Neural crest cell (in vitro differentiated cells): Measurements from ENCODE around the gene CFAP58. TPM values are rescaled to one million over a fixed set of nuclear protein-coding genes. Genes with fewer than 3 reads are reported as not detected.
A peak's percentile ranks its signal among the peaks of the same experiment; 100 is the strongest.

Experiments
- DNase-seq: peaks from one replicate; pipeline ENCODE4 v3.0.0; 2021; ENCODE audit warnings: low read depth, mixed read lengths, low spot score
- H3K27ac Mint-ChIP-seq: one replicate; pipeline ENCODE4 v1.8.0; 2021; ENCODE audit warnings: mild to moderate bottlenecking, mixed read lengths; ENCODE audit not compliant: unreplicated experiment
- H3K27me3 Mint-ChIP-seq: 2 replicates; pipeline ENCODE4 v1.8.0; 2021; ENCODE audit warnings: low read depth, mild to moderate bottlenecking, mixed read lengths
- H3K36me3 Mint-ChIP-seq: 2 replicates; pipeline ENCODE4 v1.8.0; 2021; ENCODE audit warnings: low read depth, mild to moderate bottlenecking, mixed read lengths
- H3K4me1 Mint-ChIP-seq: 2 replicates; pipeline ENCODE4 v1.8.0; 2021; ENCODE audit warnings: mixed read lengths
- H3K4me3 Mint-ChIP-seq: one replicate; pipeline ENCODE4 v1.8.0; 2021; ENCODE audit warnings: mild to moderate bottlenecking, mixed read lengths
- H3K9me3 Mint-ChIP-seq: 2 replicates; pipeline ENCODE4 v1.8.0; 2021; ENCODE audit warnings: mixed read lengths
- total RNA-seq: library from RNA; stranded (reverse); gene quantifications from 2 replicates; pipeline ENCODE4 v1.2.1, GENCODE V29; 2021
- TF ChIP-seq, protein P1 (sequence below): fragments of 200-600 bp; sonication (generic); conservative IDR thresholded peaks from 2 replicates; pipeline ENCODE4 v1.5.0; 2021; ENCODE audit warnings: antibody characterized with exemption, mild to moderate bottlenecking

The CFAP58 gene
- total RNA-seq, 1 donor from 2014 or later, result 0.44 TPM

DNA sequence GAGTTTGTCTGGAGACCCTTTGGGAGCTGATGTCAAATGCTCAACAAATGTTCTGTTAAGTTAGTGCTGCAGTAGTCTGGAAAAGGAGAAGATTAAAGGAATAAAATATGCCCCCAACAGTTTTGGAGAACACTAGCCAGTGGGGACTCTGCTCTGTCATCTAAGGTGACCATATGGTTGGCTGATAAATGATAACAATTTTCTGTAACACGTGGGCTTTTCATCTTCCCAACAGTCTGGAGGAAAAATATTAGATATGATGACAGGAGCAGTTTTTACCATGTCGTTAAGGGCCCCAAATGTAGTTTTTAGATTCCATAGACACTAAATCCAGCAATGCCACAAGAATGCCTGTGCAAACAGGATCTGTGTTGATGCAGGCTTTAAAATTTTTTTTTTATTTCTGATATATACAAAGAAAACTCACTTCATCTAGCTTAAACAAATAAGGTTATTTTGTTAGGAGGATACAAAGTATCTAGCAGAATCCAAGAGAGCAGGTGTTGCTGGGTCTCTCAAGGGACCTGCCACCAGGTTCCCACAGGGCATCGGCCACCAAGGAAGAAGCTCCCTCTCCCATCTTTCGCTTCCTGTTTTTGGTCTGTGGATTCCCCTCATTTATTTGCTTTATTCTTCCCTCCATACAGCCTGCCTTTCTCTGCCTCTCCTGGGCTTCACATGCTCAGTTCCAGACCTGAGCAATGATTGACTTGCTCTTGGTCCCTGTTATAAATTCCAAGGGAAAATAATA lies 6.2 kb upstream of the CFAP58 start:
- H3K4me1 Mint-ChIP-seq, result no peaks in the 10 kb centered on the region
- TF ChIP-seq, protein P1, sequence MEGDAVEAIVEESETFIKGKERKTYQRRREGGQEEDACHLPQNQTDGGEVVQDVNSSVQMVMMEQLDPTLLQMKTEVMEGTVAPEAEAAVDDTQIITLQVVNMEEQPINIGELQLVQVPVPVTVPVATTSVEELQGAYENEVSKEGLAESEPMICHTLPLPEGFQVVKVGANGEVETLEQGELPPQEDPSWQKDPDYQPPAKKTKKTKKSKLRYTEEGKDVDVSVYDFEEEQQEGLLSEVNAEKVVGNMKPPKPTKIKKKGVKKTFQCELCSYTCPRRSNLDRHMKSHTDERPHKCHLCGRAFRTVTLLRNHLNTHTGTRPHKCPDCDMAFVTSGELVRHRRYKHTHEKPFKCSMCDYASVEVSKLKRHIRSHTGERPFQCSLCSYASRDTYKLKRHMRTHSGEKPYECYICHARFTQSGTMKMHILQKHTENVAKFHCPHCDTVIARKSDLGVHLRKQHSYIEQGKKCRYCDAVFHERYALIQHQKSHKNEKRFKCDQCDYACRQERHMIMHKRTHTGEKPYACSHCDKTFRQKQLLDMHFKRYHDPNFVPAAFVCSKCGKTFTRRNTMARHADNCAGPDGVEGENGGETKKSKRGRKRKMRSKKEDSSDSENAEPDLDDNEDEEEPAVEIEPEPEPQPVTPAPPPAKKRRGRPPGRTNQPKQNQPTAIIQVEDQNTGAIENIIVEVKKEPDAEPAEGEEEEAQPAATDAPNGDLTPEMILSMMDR, result no peak
- no peak for DNase-seq
- no peaks in the 10 kb centered on the region for H3K36me3 Mint-ChIP-seq
- no peak overlapping the region for H3K27ac Mint-ChIP-seq
- no peaks in the 10 kb centered on the region for H3K9me3 Mint-ChIP-seq
- H3K4me3 Mint-ChIP-seq, result no peak overlapping the region
- H3K27me3 Mint-ChIP-seq, result peaks cover 36% of the 10 kb centered on the region

DNA sequence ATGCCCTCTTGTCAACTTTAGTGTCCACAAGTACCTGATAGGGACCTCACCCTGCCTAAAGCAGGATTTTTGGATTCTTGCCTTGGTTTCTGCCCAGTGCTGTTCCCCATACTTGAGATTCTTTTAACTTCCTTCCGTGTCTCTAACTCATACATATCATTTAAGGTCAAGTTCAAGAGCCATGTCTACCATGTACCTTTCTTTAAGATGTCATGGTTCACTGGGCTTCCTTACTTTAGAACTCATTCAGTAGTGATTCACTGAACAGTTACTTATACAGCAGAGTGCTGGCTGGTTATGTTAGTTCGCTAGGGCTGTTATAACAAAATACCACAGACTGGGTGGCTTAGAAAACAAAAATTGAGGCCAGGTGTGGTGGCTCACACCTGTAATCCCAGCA lies 5.0 kb upstream of the CFAP58 start:
- H3K36me3 Mint-ChIP-seq, result no peaks in the 10 kb centered on the region

DNA sequence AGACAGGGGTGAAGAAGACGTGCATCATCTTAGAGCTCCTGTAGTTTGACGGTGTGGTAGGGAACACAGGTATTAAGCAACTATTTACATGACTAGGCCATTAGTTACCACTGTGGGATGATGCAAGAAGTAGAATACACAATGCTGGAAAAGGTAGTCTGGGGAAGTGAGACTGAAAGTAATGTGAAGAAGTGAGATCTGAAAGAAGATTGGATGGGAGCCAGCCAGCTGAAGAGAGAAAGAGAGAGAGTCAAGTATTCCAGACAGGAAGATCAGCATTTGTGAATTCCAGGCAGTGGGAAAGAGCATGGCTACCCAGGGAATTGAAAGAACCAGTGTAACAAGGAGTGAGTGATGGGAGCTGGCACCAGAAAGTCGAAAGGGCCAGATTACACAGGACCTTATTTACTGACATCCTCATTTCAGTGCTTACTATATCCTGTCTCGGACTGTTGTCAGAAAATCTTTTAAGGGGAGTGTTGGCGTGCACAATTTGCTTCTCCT lies 4.0 kb upstream of the CFAP58 start:
- Mint-ChIP-seq H3K4me1 (no peaks in the 10 kb centered on the region), H3K4me3 (no peak overlapping the region), H3K9me3 (no peaks in the 10 kb centered on the region), H3K36me3 (no peaks in the 10 kb centered on the region), H3K27me3 (peaks cover 27% of the 10 kb centered on the region), H3K27ac (no peak overlapping the region)
- DNase-seq, result no peak
- TF ChIP-seq, protein P1, result no peak

More for the DNA sequence above, 5.0 kb upstream of the CFAP58 start:
- TF ChIP-seq, protein P1, result no peak
- no peak overlapping the region for H3K4me3 Mint-ChIP-seq
- no peak for DNase-seq
- no peaks in the 10 kb centered on the region for H3K4me1 Mint-ChIP-seq
- H3K27me3 Mint-ChIP-seq, result peaks cover 32% of the 10 kb centered on the region
- no peaks in the 10 kb centered on the region for H3K9me3 Mint-ChIP-seq
- no peak overlapping the region for H3K27ac Mint-ChIP-seq

DNA sequence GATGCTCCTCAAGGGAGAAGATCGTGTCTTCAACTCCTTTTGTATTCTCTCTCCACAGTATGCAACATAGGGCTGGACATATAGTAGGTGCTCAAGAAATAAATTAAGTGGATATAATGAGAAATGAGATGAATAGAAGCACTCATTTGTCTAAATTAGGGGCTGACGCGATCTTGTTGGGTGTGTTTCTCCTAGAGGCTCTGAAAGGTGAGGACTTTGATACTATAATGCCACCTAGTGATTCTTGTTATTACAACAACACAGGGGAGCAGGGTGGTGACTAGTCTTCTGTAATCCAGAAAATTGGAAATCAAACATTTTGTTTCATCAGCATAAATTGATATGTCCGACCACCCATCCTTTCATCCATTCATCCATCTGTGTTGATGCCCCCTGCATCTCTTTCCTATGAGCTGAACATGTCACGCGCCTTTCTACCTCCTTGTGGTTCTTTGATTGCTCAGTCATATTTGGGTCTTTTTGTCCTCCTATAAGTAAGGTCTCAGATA lies 3.5 kb upstream of the CFAP58 start:
- no peaks in the 10 kb centered on the region for H3K9me3 Mint-ChIP-seq
- H3K27ac Mint-ChIP-seq, result no peak overlapping the region
- no peak for DNase-seq
- TF ChIP-seq, protein P1, result peak; percentile 73
- peaks cover 27% of the 10 kb centered on the region for H3K27me3 Mint-ChIP-seq
- H3K4me3 Mint-ChIP-seq, result no peak overlapping the region
- H3K36me3 Mint-ChIP-seq, result no peaks in the 10 kb centered on the region
- H3K4me1 Mint-ChIP-seq, result no peaks in the 10 kb centered on the region

DNA sequence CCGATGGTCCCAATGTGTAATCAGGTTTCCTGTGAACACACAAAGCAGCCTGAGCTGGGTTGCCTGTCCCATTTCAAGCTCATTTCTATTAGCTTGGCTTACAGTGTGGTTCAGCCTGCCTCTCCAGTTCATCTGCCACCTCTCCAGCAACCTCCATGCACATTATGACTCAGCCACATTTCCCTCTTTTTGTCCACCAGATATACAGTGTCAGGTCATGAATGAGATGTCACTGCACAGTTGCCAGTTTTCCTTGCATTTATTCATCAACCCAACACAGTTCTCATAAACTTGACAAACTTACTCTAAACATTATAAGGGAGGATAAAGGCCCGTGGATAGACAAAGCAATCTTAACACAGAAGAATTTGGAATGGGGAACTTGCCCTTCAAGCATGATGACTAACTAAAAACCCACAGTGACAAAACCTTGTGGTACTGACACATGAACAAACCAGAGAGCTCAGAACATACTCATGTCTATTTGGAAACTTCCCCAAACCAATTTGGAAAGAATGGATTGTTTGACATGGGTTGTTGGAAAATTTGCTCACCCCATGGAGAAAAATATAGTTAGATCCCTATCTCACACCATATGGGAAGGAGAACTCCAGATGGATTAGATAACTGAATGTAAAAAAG lies 2.5 kb upstream of the CFAP58 start:
- no peak overlapping the region for H3K4me3 Mint-ChIP-seq
- TF ChIP-seq, protein P1, result no peak
- no peaks in the 10 kb centered on the region for H3K9me3 Mint-ChIP-seq
- H3K4me1 Mint-ChIP-seq, result no peaks in the 10 kb centered on the region
- H3K27ac Mint-ChIP-seq, result no peak overlapping the region
- peaks cover 27% of the 10 kb centered on the region for H3K27me3 Mint-ChIP-seq
- no peaks in the 10 kb centered on the region for H3K36me3 Mint-ChIP-seq
- no peak for DNase-seq
